GM12878 (cell line): ENCODE results near the gene CCM2. TPM values are rescaled to one million over a fixed set of nuclear protein-coding genes. Genes with fewer than 3 reads are reported as not detected.

Experiments
- CTCF ChIP-seq, 3 experiments: IDR thresholded peaks in 2 of 3; conservative IDR thresholded peaks in 1 of 3; 2 replicates each; pipeline ENCODE4 v1.5.1; 2011; ENCODE audit warnings: low read depth in 3 of 3, low read length in 3 of 3, mild to moderate bottlenecking in 3 of 3, control low read depth in 2 of 3, moderate library complexity in 2 of 3, inconsistent platforms in 1 of 3, mixed read lengths in 1 of 3; ENCODE audit not compliant: control insufficient read depth in 2 of 3, insufficient read depth in 1 of 3; ENCODE audit errors: extremely low read depth in 1 of 3
- IRF4 ChIP-seq: IDR thresholded peaks from 2 replicates; pipeline ENCODE4 v1.6.1; 2011; ENCODE audit warnings: low read depth, low read length
- KLF5 ChIP-seq: fragments of 450-650 bp; IDR thresholded peaks from 2 replicates; pipeline ENCODE4 v1.6.1; 2014; ENCODE audit warnings: mild to moderate bottlenecking; ENCODE audit not compliant: partially characterized antibody
- MEF2B ChIP-seq: fragments of 450-650 bp; IDR thresholded peaks from 2 replicates; pipeline ENCODE4 v1.6.1; 2018; ENCODE audit warnings: mild to moderate bottlenecking, moderate library complexity; ENCODE audit not compliant: partially characterized antibody, poor library complexity, severe bottlenecking
- NBN ChIP-seq: fragments of 450-650 bp; IDR thresholded peaks from 2 replicates; pipeline ENCODE4 v1.6.1; 2016
- NFXL1 ChIP-seq: fragments of 450-650 bp; IDR thresholded peaks from 2 replicates; pipeline ENCODE4 v1.6.1; 2017; ENCODE audit warnings: antibody characterized with exemption, mild to moderate bottlenecking, borderline replicate concordance
- NKRF ChIP-seq: fragments of 450-650 bp; conservative IDR thresholded peaks from 2 replicates; pipeline ENCODE4 v1.6.1; 2017; ENCODE audit warnings: mild to moderate bottlenecking, moderate library complexity
- NR2C2 ChIP-seq: IDR thresholded peaks from 2 replicates; pipeline ENCODE4 v1.6.1; 2011; ENCODE audit warnings: borderline replicate concordance, low read depth; ENCODE audit not compliant: control insufficient read depth, insufficient read length
- NR2F1 ChIP-seq: fragments of 450-650 bp; conservative IDR thresholded peaks from 2 replicates; pipeline ENCODE4 v1.6.1; 2017; ENCODE audit warnings: mild to moderate bottlenecking
- RUNX3 ChIP-seq: IDR thresholded peaks from 2 replicates; pipeline ENCODE4 v1.6.1; 2012; ENCODE audit warnings: low read length, inconsistent platforms
- polyA plus RNA-seq, 11 experiments: library from polyadenylated mRNA; depleted of rRNA in 4 of 11; unstranded in 6 of 11; stranded (reverse) in 5 of 11; fragments of >200 nt; fragmentation: Nextera tagmentation in 4 of 11; fragmentation: Illumina TruSeq in 1 of 11; extraction: Ambion mirVana in 4 of 11; extraction: Trizol in 1 of 11; gene quantifications; 1 replicate in 1 of 11; 2 replicates in 10 of 11; pipeline versions ENCODE4 v1.2.1 to v1.2.3, GENCODE V29; 2011 to 2016; ENCODE audit warnings: inconsistent platforms in 2 of 11, missing spikeins in 2 of 11, low read depth in 1 of 11
- total RNA-seq, 4 experiments: library from RNA; depleted of rRNA in 3 of 4; stranded (reverse); fragments of >200 nt in 3 of 4; fragmentation: Illumina TruSeq in 1 of 4; extraction: Trizol in 1 of 4; gene quantifications; 2 replicates each; pipeline versions ENCODE4 v1.2.1 to v1.2.3, GENCODE V29; 2013 to 2021
- TF ChIP-seq, protein P1 (sequence below): fragments of 450-650 bp; IDR thresholded peaks from 2 replicates; pipeline ENCODE4 v1.6.1; 2018; ENCODE audit warnings: mild to moderate bottlenecking, low read depth, moderate library complexity; ENCODE audit not compliant: partially characterized antibody
- TF ChIP-seq, protein P2 (sequence below): fragments of 450-650 bp; IDR thresholded peaks from 2 replicates; pipeline ENCODE4 v1.6.1; 2016; ENCODE audit warnings: mild to moderate bottlenecking, moderate library complexity, borderline replicate concordance
- TF ChIP-seq, protein P3 (sequence below): fragments of 450-650 bp; formaldehyde crosslinking; IDR thresholded peaks from 2 replicates; pipeline ENCODE4 v1.5.0; 2022; ENCODE audit warnings: mild to moderate bottlenecking, missing genetic modification characterization

CCM2 gene
- total and polyA plus RNA-seq, 10 of the 15 experiments (the other 5 are each of a cell fraction or from before 2014, with no cell fraction given) = 1.00 to 82.3 (median 48.7) TPM

- TF ChIP-seq NKRF (no peak), MEF2B (peak; percentile 77), NFXL1 (no peak), IRF4 (no peak), NR2C2 (no peak), NBN (peak; percentile 17; the same call in 1 of the 2 replicates), NR2F1 (no peak), RUNX3 (peak; percentile 49; the same call in 1 of the 2 replicates), CTCF (IDR thresholded peaks at IDR 0.05 in 2 of 3, conservative IDR thresholded peaks at IDR 0.05 in 1 of 3; ENCODE audit: control insufficient read depth in 2 of 3, extremely low read depth in 1 of 3, insufficient read depth in 1 of 3, low read depth in 3 of 3, low read length in 3 of 3) (no peak), KLF5 (no peak)
- TF ChIP-seq, protein P1, sequence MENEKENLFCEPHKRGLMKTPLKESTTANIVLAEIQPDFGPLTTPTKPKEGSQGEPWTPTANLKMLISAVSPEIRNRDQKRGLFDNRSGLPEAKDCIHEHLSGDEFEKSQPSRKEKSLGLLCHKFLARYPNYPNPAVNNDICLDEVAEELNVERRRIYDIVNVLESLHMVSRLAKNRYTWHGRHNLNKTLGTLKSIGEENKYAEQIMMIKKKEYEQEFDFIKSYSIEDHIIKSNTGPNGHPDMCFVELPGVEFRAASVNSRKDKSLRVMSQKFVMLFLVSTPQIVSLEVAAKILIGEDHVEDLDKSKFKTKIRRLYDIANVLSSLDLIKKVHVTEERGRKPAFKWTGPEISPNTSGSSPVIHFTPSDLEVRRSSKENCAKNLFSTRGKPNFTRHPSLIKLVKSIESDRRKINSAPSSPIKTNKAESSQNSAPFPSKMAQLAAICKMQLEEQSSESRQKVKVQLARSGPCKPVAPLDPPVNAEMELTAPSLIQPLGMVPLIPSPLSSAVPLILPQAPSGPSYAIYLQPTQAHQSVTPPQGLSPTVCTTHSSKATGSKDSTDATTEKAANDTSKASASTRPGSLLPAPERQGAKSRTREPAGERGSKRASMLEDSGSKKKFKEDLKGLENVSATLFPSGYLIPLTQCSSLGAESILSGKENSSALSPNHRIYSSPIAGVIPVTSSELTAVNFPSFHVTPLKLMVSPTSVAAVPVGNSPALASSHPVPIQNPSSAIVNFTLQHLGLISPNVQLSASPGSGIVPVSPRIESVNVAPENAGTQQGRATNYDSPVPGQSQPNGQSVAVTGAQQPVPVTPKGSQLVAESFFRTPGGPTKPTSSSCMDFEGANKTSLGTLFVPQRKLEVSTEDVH = no peak
- TF ChIP-seq, protein P2, sequence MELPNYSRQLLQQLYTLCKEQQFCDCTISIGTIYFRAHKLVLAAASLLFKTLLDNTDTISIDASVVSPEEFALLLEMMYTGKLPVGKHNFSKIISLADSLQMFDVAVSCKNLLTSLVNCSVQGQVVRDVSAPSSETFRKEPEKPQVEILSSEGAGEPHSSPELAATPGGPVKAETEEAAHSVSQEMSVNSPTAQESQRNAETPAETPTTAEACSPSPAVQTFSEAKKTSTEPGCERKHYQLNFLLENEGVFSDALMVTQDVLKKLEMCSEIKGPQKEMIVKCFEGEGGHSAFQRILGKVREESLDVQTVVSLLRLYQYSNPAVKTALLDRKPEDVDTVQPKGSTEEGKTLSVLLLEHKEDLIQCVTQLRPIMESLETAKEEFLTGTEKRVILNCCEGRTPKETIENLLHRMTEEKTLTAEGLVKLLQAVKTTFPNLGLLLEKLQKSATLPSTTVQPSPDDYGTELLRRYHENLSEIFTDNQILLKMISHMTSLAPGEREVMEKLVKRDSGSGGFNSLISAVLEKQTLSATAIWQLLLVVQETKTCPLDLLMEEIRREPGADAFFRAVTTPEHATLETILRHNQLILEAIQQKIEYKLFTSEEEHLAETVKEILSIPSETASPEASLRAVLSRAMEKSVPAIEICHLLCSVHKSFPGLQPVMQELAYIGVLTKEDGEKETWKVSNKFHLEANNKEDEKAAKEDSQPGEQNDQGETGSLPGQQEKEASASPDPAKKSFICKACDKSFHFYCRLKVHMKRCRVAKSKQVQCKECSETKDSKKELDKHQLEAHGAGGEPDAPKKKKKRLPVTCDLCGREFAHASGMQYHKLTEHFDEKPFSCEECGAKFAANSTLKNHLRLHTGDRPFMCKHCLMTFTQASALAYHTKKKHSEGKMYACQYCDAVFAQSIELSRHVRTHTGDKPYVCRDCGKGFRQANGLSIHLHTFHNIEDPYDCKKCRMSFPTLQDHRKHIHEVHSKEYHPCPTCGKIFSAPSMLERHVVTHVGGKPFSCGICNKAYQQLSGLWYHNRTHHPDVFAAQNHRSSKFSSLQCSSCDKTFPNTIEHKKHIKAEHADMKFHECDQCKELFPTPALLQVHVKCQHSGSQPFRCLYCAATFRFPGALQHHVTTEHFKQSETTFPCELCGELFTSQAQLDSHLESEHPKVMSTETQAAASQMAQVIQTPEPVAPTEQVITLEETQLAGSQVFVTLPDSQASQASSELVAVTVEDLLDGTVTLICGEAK = no peak
- TF ChIP-seq, protein P3, sequence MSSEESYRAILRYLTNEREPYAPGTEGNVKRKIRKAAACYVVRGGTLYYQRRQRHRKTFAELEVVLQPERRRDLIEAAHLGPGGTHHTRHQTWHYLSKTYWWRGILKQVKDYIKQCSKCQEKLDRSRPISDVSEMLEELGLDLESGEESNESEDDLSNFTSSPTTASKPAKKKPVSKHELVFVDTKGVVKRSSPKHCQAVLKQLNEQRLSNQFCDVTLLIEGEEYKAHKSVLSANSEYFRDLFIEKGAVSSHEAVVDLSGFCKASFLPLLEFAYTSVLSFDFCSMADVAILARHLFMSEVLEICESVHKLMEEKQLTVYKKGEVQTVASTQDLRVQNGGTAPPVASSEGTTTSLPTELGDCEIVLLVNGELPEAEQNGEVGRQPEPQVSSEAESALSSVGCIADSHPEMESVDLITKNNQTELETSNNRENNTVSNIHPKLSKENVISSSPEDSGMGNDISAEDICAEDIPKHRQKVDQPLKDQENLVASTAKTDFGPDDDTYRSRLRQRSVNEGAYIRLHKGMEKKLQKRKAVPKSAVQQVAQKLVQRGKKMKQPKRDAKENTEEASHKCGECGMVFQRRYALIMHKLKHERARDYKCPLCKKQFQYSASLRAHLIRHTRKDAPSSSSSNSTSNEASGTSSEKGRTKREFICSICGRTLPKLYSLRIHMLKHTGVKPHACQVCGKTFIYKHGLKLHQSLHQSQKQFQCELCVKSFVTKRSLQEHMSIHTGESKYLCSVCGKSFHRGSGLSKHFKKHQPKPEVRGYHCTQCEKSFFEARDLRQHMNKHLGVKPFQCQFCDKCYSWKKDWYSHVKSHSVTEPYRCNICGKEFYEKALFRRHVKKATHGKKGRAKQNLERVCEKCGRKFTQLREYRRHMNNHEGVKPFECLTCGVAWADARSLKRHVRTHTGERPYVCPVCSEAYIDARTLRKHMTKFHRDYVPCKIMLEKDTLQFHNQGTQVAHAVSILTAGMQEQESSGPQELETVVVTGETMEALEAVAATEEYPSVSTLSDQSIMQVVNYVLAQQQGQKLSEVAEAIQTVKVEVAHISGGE (CRISPR knock-in tag) = no peak
Observed at GRCh38 chr7:44999245-45000092, 532 bp upstream of the CCM2 start (continued).
